ENCODE measurements around the gene EXOC3L1. TPM values are rescaled to one million over a fixed set of nuclear protein-coding genes. Genes with fewer than 3 reads are reported as not detected.

Gene EXOC3L1, protein sequence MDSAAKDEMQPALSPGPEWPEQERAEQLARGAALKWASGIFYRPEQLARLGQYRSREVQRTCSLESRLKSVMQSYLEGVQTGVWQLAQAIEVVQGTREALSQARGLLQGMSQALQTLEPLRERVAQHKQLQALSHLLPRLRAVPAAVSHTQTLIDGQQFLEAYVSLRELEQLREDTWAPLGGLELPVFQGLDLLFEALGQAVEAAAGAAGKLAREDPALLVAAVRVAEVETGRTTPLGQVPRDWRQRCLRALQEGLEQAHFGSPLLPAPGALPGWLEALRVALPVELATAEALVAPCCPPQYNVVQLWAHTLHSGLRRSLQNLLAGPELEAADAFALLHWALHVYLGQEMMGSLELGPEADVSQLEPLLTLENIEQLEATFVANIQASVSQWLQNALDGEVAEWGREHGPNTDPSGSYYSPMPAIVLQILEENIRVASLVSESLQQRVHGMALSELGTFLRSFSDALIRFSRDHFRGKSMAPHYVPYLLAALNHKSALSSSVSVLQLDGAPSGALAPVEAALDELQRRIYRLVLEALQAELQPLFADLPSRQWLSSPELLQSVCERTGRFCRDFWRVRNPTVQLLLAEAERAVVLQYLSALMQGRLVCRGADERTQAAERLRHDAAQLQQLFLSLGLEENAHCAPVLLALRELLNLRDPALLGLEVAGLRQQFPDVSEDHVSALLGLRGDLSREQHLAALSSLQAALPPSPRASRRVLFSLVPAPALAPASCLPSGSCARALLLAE
- total RNA-seq: 1 to 10 TPM in 3 of 4 donors, under 1 TPM in 1; 0.29 to 5.1 (median 1.8) TPM

DNA sequence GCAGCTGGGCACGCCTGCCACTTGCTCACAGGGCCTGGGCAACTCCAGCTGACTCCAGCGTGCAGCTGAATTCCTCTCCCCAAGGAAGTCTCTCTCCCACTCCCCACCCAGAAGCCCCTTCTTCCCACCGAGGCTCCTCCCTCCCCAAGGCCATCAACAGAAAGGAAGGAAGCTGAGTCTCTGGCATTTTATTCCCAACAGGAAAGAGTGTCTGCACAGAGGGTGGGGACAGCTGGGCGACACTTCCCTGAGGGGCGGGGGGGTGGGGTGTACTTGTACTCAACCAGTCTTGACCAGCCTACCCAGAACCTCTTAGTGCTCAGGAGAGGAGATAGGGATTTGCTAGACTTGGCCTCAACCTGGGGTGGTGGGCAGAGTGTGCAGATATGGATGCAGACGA is at the start of gene EXOC3L1:
TSS of gene EXOC3L1 (minus strand) at position 96 of the 400 bp plus-strand sequence. CDS start 460 bp downstream, outside the sequence.
- no peak within 1 kb of the TSS for H3K27ac ChIP-seq
- no peaks in the 10 kb centered on the region for H3K36me3 ChIP-seq
- TF ChIP-seq POLR2A (IDR thresholded peaks at IDR 0.05): no peak
- TF ChIP-seq, protein P1, sequence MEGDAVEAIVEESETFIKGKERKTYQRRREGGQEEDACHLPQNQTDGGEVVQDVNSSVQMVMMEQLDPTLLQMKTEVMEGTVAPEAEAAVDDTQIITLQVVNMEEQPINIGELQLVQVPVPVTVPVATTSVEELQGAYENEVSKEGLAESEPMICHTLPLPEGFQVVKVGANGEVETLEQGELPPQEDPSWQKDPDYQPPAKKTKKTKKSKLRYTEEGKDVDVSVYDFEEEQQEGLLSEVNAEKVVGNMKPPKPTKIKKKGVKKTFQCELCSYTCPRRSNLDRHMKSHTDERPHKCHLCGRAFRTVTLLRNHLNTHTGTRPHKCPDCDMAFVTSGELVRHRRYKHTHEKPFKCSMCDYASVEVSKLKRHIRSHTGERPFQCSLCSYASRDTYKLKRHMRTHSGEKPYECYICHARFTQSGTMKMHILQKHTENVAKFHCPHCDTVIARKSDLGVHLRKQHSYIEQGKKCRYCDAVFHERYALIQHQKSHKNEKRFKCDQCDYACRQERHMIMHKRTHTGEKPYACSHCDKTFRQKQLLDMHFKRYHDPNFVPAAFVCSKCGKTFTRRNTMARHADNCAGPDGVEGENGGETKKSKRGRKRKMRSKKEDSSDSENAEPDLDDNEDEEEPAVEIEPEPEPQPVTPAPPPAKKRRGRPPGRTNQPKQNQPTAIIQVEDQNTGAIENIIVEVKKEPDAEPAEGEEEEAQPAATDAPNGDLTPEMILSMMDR (IDR thresholded peaks at IDR 0.05): no peak
- no peaks in the 10 kb centered on the region for H3K27me3 ChIP-seq
- H3K4me3 ChIP-seq: no peak within 1 kb of the TSS
- intact Hi-C loops (cut with DNase I; ENCODE audit: low total_unique reads): no loop called here
- peaks cover 9 to 11% of the 10 kb centered on the region in 2 donors for H3K4me1 ChIP-seq
- no peaks in the 10 kb centered on the region for H3K9me3 ChIP-seq
- DNase-seq: no peak

DNA sequence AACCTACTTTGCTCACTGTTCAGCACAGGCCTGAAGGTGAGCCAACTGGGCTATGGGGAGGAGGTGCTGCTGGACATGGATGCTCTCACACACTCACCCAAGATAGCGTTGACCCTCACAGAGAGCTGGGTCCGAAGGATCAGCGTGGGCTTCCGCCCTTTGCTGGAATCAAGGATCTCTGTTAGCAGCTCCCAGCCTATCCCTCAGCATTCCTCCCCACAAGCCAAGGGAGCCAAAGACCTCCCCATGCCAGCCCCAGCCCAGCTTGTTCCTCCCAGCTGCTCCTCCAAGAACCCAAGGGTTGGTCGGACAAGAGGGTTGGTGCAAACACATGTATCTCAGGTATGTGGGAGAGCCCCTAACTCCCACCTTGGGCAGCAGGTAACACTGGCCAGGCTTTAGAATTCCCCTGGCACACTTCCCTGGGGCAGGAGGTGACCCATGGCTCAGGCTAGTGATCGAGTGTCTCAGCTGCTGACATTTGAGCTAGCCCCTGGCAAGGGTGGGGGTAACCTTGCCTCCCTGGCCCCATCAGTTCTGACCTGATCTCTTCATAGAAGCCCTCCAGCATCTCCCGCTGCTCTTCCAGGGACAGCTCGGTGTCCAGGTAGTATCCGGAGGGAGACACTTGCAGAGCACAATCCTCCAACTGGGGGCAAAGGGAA is 49.0 kb upstream of the EXOC3L1 start:
- DNase-seq: no peak
- intact Hi-C loops (cut with DNase I; ENCODE audit: low total_unique reads): no loop called here
- Histone ChIP-seq H3K9me3 (no peaks in the 10 kb centered on the region), H3K4me1 (peaks cover 0 to 6% of the 10 kb centered on the region in 2 donors), H3K4me3 (no peak overlapping the region), H3K27ac (no peak overlapping the region), H3K36me3 (no peaks in the 10 kb centered on the region), H3K27me3 (no peaks in the 10 kb centered on the region)
- no peak for TF ChIP-seq POLR2A (IDR thresholded peaks at IDR 0.05)
- TF ChIP-seq, protein P1 (IDR thresholded peaks at IDR 0.05): no peak

DNA sequence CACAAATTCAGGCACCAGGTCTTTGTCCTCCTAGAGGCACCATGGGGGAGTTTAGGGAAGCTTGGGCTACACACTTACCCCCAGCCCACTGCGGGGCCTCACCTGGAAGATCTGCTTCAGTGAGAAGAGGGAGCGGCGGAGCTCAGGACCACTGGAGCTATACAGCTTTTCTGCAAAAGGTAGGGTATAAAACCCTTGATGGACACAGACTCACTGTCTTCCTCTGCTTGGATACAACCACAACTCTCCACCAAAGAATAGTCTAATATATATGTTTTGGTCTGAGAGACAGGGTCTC is 48.3 kb upstream of the EXOC3L1 start:
- Histone ChIP-seq H3K4me1 (peaks cover 0 to 6% of the 10 kb centered on the region in 2 donors), H3K4me3 (no peak overlapping the region), H3K27me3 (no peaks in the 10 kb centered on the region), H3K27ac (no peak overlapping the region), H3K9me3 (no peaks in the 10 kb centered on the region), H3K36me3 (no peaks in the 10 kb centered on the region)
- no peak for TF ChIP-seq POLR2A (IDR thresholded peaks at IDR 0.05)
- TF ChIP-seq, protein P1 (IDR thresholded peaks at IDR 0.05): no peak
- intact Hi-C loops (cut with DNase I; ENCODE audit: low total_unique reads): no loop called here
- no peak for DNase-seq

DNA sequence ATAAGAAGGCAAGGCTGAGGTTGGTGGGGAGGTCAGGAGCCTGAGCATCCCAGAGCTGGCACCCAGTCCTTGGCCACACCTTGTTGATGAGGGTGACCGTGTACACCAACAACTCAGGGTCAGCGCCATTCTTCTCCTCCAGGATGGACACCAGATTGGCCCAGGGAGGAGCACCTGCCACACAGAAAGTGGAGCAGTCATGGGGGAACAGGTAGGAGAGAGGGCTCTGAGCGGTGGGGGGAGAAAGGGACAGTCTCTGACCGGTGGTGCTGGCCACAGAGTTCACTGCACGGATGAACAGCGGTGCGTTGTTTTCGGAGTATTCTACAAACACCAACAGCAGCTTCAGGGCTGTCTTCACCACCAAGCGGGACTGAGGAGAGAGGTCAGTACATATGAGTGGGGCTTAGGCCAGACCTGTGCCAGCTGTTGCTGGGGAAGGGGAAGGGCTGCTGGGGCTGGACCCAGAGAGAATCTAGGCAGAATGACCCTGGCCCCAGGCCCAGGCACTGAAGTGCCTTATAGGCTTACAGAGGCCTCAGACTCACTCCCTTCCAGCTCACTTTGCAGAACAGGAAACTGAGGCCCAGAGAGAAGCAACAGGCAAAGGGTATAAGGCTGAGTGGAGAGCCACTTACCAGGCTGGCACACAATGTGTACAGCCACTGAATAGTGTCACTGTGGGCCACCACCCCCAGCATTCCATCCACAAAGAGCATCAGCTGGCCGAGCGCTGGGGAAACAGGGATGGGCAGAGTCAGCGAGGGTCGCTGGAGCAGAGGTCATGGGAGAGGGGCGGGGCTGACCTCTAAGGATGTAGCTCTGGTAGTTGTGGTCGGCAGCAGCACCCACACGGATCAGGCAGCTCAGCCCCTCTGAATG is 47.7 kb upstream of the EXOC3L1 start:
- no peak for DNase-seq
- H3K9me3 ChIP-seq: no peaks in the 10 kb centered on the region
- TF ChIP-seq, protein P1 (IDR thresholded peaks at IDR 0.05): no peak
- TF ChIP-seq POLR2A (IDR thresholded peaks at IDR 0.05): no peak
- H3K4me3 ChIP-seq: no peak overlapping the region
- no peaks in the 10 kb centered on the region for H3K27me3 ChIP-seq
- intact Hi-C loops (cut with DNase I; ENCODE audit: low total_unique reads): no loop called here
- peaks cover 0 to 6% of the 10 kb centered on the region in 2 donors for H3K4me1 ChIP-seq
- H3K36me3 ChIP-seq: no peaks in the 10 kb centered on the region
- H3K27ac ChIP-seq: no peak overlapping the region
